Osteoblast (primary cell): ENCODE data around the gene CLIC1. TPM values are rescaled to one million over a fixed set of nuclear protein-coding genes. Genes with fewer than 3 reads are reported as not detected.
A peak's percentile ranks its signal among the peaks of the same experiment; 100 is the strongest.
"Not testable (repeated sequence)": the region's sequence is repeated elsewhere in the genome, so short reads cannot be mapped to it uniquely, and the experiment has no call there.

Source experiments
- DNase-seq: peaks from one replicate; pipeline ENCODE4 v3.0.0; 2011; ENCODE audit warnings: low spot score, mixed read lengths; ENCODE audit not compliant: insufficient read length; ENCODE audit errors: missing footprints
- H2AFZ ChIP-seq: 2 replicates; pipeline ENCODE4 v1.6.0; 2011; ENCODE audit warnings: mild to moderate bottlenecking, low read length
- H3K27ac ChIP-seq: 2 replicates; pipeline ENCODE4 v1.5.1; 2011; ENCODE audit warnings: mild to moderate bottlenecking, low read depth, low read length, moderate library complexity
- H3K27me3 ChIP-seq: 2 replicates; pipeline ENCODE4 v1.6.0; 2012; ENCODE audit warnings: mild to moderate bottlenecking, control low read depth, inconsistent platforms, low read length, moderate library complexity; ENCODE audit not compliant: insufficient read depth
- H3K36me3 ChIP-seq: 2 replicates; pipeline ENCODE4 v1.5.1; 2011; ENCODE audit warnings: mild to moderate bottlenecking, low read length, control low read depth, moderate library complexity; ENCODE audit not compliant: insufficient read depth
- H3K4me1 ChIP-seq: 2 replicates; pipeline ENCODE4 v1.5.1; 2011; ENCODE audit warnings: mild to moderate bottlenecking, low read length, control low read depth, moderate library complexity; ENCODE audit not compliant: insufficient read depth
- H3K4me2 ChIP-seq: 2 replicates; pipeline ENCODE4 v1.6.0; 2011; ENCODE audit warnings: mild to moderate bottlenecking, low read length; ENCODE audit not compliant: insufficient read depth
- H3K4me3 ChIP-seq: fragments of 200-600 bp; sonication (generic); 3 replicates; pipeline ENCODE4 v1.5.1; 2012; ENCODE audit warnings: mild to moderate bottlenecking, low read length, inconsistent platforms; ENCODE audit not compliant: insufficient read depth
- H3K79me2 ChIP-seq: 2 replicates; pipeline ENCODE4 v1.6.0; 2012; ENCODE audit warnings: mild to moderate bottlenecking, low read length, control low read depth, inconsistent platforms; ENCODE audit not compliant: insufficient read depth
- H3K9me3 ChIP-seq: 2 replicates; pipeline ENCODE4 v1.5.1; 2011; ENCODE audit warnings: low read depth, low read length, control low read depth
- H4K20me1 ChIP-seq: 2 replicates; pipeline ENCODE4 v1.6.0; 2012; ENCODE audit warnings: mild to moderate bottlenecking, low read length, control low read depth; ENCODE audit not compliant: insufficient read depth
- total RNA-seq: library from RNA; depleted of rRNA; stranded (reverse); fragments of >200 nt; gene quantifications from 2 replicates; pipeline ENCODE4 v1.2.3, GENCODE V29; 2012
- TF ChIP-seq, protein P1 (sequence below): IDR thresholded peaks from 2 replicates; pipeline ENCODE4 v1.5.1; 2011; ENCODE audit warnings: mild to moderate bottlenecking, low read depth, low read length, moderate library complexity; ENCODE audit errors: extremely low read depth

Gene CLIC1
- total RNA-seq, 1 donor, result 502 TPM

GRCh38 chr6:31710523-31711219, 25.7 kb downstream of the CLIC1 start:
- Histone ChIP-seq H3K36me3 (no peaks in the 10 kb centered on the region), H3K4me1 (no peaks in the 10 kb centered on the region), H3K4me3 (no peak overlapping the region), H2AFZ (no peak overlapping the region), H3K79me2 (no peaks in the 10 kb centered on the region), H4K20me1 (no peaks in the 10 kb centered on the region), H3K27ac (no peak overlapping the region), H3K9me3 (no peaks in the 10 kb centered on the region), H3K4me2 (no peak overlapping the region), H3K27me3 (peaks cover 12% of the 10 kb centered on the region)
- peak; percentile 48 for DNase-seq
- TF ChIP-seq, protein P1, sequence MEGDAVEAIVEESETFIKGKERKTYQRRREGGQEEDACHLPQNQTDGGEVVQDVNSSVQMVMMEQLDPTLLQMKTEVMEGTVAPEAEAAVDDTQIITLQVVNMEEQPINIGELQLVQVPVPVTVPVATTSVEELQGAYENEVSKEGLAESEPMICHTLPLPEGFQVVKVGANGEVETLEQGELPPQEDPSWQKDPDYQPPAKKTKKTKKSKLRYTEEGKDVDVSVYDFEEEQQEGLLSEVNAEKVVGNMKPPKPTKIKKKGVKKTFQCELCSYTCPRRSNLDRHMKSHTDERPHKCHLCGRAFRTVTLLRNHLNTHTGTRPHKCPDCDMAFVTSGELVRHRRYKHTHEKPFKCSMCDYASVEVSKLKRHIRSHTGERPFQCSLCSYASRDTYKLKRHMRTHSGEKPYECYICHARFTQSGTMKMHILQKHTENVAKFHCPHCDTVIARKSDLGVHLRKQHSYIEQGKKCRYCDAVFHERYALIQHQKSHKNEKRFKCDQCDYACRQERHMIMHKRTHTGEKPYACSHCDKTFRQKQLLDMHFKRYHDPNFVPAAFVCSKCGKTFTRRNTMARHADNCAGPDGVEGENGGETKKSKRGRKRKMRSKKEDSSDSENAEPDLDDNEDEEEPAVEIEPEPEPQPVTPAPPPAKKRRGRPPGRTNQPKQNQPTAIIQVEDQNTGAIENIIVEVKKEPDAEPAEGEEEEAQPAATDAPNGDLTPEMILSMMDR, result no peak

DNA sequence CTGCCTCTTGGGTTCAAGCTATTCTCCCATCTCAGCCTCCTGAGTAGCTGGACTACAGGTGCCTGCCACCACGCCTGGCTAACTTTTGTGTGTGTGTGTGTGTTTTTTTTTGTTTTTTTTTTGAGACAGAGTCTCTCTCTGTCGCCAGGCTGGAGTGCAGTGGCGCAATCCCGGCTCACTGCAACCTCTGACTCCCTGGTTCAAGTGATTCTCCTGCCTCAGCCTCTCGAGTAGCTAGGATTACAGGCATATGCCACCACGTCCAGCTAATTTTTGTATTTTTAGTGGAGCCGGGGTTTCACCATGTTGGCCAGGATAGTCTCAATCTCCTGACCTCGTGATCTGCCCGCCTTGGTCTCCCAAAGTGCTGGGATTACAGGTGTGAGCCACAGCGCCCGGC, 27.2 kb downstream of the CLIC1 start:
- H3K4me3 ChIP-seq, H3K27ac ChIP-seq, H3K4me2 ChIP-seq, H2AFZ ChIP-seq, H4K20me1 ChIP-seq, H3K4me1 ChIP-seq, H3K9me3 ChIP-seq, H3K36me3 ChIP-seq, H3K79me2 ChIP-seq, DNase-seq, H3K27me3 ChIP-seq: not testable (repeated sequence)

DNA sequence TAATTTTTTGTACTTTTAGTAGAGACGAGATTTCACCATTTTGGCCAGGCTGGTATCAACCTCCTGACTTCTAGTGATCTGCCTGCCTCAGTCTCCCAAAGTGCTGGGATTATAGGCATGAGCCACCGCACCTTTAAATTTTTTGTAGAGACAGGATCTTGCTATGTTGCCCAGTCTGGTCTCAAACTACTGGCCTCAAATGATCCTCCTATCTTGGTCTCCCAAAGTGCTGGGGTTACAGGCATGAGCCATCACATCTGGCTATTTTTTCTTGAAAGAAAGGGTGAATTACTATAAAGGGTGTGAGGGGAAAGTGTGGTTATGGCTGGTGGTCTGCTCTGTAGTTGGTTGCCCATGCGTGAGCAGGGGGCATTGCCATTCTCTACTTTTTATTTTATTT, 28.1 kb downstream of the CLIC1 start:
- H3K79me2 ChIP-seq, result no peaks in the 10 kb centered on the region
- TF ChIP-seq, protein P1, result no peak
- H3K4me2 ChIP-seq, result no peak overlapping the region
- H3K9me3 ChIP-seq, result no peaks in the 10 kb centered on the region
- H3K4me1 ChIP-seq, result no peaks in the 10 kb centered on the region
- H4K20me1 ChIP-seq, result no peaks in the 10 kb centered on the region
- peaks cover 6% of the 10 kb centered on the region for H3K27me3 ChIP-seq
- DNase-seq, result no peak
- no peak overlapping the region for H2AFZ ChIP-seq
- H3K36me3 ChIP-seq, result no peaks in the 10 kb centered on the region
- no peak overlapping the region for H3K4me3 ChIP-seq
- H3K27ac ChIP-seq, result no peak overlapping the region

GRCh38 chr6:31707701-31708100, 28.6 kb downstream of the CLIC1 start:
- peak; percentile 60 for DNase-seq
- Histone ChIP-seq H3K27ac (no peak overlapping the region), H2AFZ (no peak overlapping the region), H3K4me3 (no peak overlapping the region), H3K36me3 (no peaks in the 10 kb centered on the region), H3K79me2 (peaks cover 2% of the 10 kb centered on the region), H3K4me1 (no peaks in the 10 kb centered on the region), H3K27me3 (peaks cover 6% of the 10 kb centered on the region), H3K9me3 (no peaks in the 10 kb centered on the region), H4K20me1 (no peaks in the 10 kb centered on the region), H3K4me2 (no peak overlapping the region)
- TF ChIP-seq, protein P1, result no peak
